HG02571 (cell line): Measurements from ENCODE around the gene DNAJC16.

Experiments
- ATAC-seq: cut with Tn5 transposase; IDR thresholded peaks from one replicate; pipeline ENCODE4 v1.9.1; 2021; ENCODE audit warnings: mild to moderate bottlenecking, moderate library complexity; ENCODE audit not compliant: unreplicated experiment

The DNAJC16 gene

DNA sequence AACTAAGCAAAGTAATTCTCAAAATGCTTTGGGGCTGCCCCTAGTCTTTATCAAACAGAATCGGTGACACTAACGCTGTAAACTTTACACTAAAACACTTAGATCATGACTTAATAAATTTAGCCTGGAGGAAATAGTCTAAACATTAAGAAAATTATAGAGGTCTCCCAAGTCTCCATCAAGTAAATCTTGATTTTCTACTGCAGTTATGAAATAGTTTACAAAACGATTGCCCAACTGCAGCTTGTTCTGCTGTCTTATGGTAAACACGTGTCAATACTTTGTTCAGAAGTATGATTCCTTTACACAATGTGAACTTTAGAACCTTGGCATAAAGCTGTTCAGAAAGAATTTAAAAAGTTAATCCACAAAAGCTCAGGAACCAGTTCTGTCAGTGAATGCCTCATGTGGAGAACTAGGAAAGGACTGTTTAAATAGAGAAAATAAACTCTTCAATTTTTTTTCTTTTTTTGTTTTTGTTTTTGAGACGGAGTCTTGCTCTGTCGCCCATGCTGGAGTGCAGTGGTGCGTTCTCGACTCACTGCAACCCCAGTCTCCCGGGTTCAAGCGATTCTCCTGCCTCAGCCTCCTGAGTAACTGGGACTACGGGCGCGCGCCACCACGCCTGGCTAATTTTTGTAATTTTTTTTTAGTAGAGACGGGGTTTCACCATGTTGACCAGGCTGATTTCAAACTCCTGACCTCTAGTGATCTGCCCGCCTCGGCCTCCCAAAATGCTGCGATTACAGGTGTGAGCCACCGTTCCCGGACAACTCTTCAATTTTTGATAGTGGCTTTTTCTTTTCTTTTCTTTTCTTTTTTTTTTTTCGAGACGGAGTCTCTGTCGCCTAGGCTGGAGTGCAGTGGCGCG is 92.2 kb downstream of the DNAJC16 start:
- no peak for ATAC-seq

DNA sequence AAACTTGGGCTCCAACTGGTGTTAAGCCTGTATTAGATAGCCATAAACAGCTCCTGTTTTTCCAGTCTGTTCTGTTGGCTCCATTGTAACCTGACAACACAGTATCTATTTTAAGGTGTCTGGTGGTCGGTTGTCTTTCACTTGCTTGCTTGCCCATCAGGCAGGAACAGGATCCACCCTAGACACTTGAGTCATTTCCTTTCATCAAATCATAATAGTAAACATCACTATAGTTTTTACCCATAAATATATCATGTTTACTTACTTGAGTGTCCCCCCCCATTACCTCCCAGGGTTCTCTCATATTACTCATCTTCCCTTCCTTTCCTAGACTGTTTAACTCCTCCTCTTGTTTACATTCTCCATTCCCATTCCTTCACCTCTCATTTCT is 93.5 kb downstream of the DNAJC16 start:
- no peak for ATAC-seq

DNA sequence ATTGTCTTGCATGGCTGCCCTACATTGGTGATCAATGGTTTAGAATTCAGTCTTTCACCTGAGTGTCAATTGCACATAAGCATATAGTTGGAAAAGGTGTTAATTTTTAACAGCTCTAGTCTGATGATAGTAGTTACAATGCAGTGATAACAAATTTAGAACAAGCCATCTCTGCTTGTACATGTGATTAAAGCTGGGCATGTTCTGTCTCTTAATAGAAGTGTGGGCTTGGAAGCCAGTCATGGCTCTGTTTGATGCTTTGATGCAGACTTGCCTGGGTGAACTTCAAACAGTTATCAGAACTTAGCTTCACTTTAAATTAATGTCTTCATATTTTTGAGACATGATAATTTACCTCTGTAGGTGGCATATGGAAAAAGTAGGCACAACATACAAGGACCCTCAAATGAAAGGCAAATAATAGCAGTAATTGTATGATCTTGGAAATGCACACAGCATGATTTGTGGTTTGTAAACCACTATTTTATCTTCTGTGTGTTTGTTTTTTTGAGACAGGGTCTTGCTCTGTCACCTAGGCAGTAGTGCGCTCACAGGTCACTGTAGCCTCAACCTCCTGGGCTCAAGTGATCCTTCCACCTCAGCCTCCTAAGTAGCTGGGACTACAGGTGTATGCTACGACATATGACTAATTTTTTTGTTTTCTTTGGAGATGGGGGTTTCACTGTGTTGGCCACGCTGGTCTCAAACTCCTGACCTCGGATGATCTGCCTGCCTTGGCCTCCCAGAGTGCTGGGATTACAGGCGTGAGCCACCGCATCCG is 94.4 kb downstream of the DNAJC16 start:
- no peak for ATAC-seq

DNA sequence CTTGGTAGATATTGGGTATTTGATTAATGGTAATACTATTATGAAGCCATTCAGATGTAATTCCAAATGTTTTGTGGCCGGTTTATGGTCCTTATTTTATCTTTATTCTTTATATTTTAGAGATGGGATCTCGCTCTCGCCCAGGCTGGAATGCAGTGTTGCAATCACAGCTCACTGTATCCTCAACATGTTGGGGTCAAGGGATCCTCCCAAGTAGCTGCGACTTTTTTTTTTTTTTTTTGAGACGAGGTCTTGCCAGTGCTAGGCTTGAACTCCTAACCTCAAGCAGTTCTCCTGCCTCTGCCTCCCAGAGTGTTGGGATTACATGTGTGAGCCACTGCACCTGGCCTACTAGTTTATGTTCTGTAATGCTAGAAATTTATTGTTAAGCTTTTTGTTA is 95.3 kb downstream of the DNAJC16 start:
- no peak for ATAC-seq

DNA sequence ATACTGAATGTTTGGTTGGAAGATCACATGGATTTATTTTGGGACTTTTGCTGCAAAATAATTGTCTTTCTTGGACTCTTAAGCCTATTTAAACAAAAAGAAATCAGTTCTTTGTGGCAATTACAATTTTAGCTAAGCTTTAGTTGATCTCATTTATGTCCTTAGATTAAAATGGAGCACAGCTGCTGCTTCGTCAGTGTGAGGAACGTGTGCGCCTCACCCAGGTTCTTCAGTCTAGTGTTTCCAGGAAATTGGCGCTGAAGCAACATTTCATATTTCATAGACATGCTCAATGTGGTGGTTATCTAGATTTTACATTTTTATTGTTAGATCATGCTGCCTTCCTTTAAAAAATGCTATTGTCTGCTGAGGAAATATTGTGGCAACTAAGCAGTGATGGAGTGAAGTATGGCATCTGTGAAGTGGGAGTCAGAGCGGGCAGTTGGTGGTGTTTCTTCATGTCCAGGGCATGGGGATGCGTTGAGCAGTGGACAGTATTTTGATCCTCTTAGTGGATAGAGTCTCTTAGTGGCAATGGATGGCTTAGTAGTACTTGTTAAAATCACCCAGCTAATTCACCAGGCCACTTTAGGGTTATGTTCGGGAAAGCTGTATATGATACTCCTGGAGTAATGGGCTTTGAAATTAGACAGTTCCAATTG is 96.2 kb downstream of the DNAJC16 start:
- ATAC-seq: no peak

DNA sequence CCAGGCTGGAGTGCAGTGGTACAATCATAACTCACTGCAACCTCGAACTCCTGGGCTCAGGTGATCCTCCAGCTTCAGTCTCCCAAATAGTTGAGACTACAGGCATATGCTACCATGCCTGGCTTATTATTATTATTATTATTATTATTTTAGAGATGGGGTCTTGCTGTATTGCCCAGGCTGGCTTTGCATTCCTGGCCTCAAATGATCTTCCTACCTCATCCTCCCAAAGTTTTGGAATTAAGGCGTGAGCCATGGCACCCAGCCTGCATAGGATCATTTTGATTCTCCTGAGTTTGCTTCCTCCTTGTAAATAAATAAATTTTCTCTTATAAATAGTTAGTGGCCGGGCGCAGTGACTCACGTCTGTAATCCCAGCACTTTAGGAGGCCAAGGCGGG is 96.8 kb downstream of the DNAJC16 start:
- ATAC-seq: no peak

DNA sequence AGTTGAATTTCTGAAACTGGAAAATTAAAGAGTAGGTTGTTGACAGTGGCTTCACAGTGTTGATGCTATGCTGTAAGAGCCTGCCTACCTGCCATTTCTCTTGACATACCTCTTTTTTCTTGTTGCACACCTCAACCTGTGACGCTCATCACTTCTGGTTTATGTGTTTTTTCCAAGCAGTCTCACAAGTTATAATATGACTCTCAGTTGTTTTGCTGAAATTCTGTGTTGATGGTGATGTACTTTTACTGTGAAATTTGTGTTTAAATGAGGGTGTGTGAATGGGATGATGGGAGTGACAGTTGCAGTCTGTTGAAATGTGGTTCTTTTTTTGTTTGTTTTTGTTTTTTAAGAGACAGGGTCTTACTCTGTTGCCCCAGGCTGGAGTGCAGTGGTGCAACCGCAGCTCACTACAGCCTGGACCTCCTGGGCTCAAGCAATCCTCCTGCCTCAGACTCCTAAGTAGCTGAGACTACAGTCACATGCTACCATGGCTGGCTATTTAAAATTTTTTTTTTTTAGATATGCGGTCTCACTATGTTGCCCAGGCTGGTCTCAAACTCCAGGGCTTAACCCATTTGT is 97.6 kb downstream of the DNAJC16 start:
- ATAC-seq: no peak

DNA sequence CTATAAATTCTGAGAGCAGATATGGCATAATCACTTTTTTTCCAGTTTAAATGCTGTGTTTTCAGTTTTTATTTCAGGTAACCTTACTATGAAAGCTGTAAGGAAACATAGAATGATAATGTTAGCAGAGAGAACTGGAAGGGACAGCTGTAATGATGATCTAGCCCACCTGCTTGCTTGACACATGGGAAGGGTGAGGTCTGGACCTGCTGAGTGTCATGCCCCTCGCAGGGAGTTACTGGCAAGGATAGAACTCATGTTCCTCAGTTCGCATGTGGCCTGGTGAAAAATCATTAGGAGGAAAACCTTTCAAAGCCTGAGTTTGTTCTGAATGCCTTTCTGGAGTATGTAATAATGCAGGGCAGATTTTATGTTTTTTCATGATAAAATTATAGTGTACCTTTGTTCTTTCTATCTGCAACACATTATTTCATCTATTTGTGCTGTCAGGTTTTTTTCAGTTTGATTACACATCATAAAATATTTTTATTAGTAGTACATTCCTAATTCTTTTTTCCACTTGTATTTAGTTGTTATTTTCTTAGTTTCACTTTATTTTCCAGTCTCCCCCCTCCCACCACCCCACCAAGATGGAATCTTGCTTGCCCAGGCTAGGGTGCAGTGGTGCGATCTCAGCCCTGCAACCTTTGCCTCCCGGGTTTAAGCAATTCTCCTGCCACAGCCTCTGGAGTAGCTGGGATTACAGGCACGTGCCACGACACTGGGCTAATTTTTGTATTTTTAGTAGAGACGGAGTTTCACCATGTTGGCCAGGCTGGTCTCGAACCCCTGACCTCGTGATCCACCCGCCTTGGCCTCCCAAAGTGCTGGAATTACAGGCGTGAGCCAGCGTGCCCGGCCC is 98.6 kb downstream of the DNAJC16 start:
- no peak for ATAC-seq
